ENCODE results near the gene NTRK2.
A peak's percentile ranks its signal among the peaks of the same experiment; 100 is the strongest.

NTRK2 gene

DNA sequence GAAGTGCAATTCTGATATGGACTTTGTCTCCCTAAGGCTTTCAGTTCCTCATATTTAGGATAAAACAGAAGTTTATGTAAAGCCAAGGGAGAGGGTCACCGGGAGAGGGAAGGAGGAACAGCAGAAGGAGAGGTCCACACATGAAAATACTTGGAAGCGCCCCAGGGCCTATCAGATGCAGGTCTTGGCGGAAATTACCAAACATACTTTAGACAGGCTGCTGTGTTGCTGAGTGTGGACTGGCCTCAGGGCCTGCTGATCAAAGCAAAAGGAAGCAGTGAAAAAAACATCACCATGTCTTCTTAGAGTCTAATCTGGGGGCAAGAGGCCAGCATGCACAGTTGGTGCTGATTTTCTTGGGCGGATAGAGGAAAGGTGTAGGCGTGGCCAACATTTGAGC lies 14.1 kb upstream of the NTRK2 start:
- Histone ChIP-seq H3K4me3 (ENCODE audit: low read depth, low read length) (no peak overlapping the region), H3K27me3 (ENCODE audit: insufficient read depth, low read length) (no peaks in the 10 kb centered on the region), H3K14ac (ENCODE audit: low read length) (no peak overlapping the region), H3K9me3 (ENCODE audit: insufficient read depth, low read depth, low read length) (no peaks in the 10 kb centered on the region), H3K36me3 (ENCODE audit: control insufficient read depth in 1 of 2, insufficient read depth in 2 of 2, low read length in 2 of 2) (no peaks in the 10 kb centered on the region), H3K27ac (ENCODE audit: low read depth, low read length) (no peak overlapping the region), H3K79me1 (ENCODE audit: low read length) (no peaks in the 10 kb centered on the region), H2BK5ac (ENCODE audit: low read depth, low read length, poor library complexity) (no peak overlapping the region), H3K23ac (ENCODE audit: low read length) (no peak overlapping the region), H3K4ac (ENCODE audit: low read depth, low read length) (no peak overlapping the region), H2AFZ (ENCODE audit: insufficient read depth, low read length, poor library complexity) (no peak overlapping the region), H4K8ac (ENCODE audit: low read depth, low read length) (no peak overlapping the region), H2BK12ac (ENCODE audit: low read length) (no peak overlapping the region), H3K9ac (ENCODE audit: low read length) (no peak overlapping the region), H4K12ac (ENCODE audit: low read depth, low read length) (no peak overlapping the region), H2AK5ac (ENCODE audit: low read length) (no peak overlapping the region), H4K91ac (ENCODE audit: low read depth, low read length) (no peak overlapping the region), H2BK120ac (ENCODE audit: insufficient read depth, low read length, poor library complexity) (no peak overlapping the region), H3K4me2 (ENCODE audit: low read length) (no peak overlapping the region), H3K79me2 (ENCODE audit: control insufficient read depth, insufficient read depth, low read length, poor library complexity) (no peaks in the 10 kb centered on the region), H3K4me1 (ENCODE audit: control insufficient read depth in 1 of 2, insufficient read depth in 2 of 2, low read length in 2 of 2) (no peaks in the 10 kb centered on the region), H3K18ac (ENCODE audit: low read length) (no peak overlapping the region)
- DNase-seq = no peak
- no CpG with 5 or more reads among the region's 5 CpGs for WGBS (ENCODE audit: extremely low coverage, insufficient coverage, insufficient read length)

DNA sequence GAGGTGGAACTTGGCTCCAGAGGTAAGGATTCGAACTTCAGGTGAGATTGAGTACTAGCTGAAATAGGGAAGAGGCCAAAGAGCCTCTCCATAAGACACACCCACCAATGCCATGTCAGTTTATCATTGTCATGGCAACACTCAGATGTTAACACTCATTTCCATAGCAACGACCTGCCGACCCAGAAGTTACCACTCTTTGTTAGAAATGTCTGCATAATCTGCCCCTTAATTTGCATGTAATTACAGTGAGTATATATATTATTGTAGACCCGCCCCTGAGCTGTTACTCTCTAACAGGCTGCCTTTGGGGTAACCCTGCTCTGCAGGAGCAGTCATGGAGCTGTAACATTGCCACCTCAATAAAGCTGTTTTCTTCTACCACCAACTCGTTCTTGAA lies 10.2 kb upstream of the NTRK2 start:
- WGBS (ENCODE audit: extremely low coverage, insufficient coverage, insufficient read length) = no CpG with 5 or more reads among the region's 5 CpGs
- H2BK120ac ChIP-seq (ENCODE audit: insufficient read depth, low read length, poor library complexity) = no peak overlapping the region
- no peak overlapping the region for H3K9ac ChIP-seq (ENCODE audit: low read length)
- H3K9me3 ChIP-seq (ENCODE audit: insufficient read depth, low read depth, low read length) = no peaks in the 10 kb centered on the region
- no peak overlapping the region for H3K23ac ChIP-seq (ENCODE audit: low read length)
- no peak overlapping the region for H3K4me3 ChIP-seq (ENCODE audit: low read depth, low read length)
- H2BK12ac ChIP-seq (ENCODE audit: low read length) = no peak overlapping the region
- H3K27ac ChIP-seq (ENCODE audit: low read depth, low read length) = no peak overlapping the region
- no peak overlapping the region for H4K91ac ChIP-seq (ENCODE audit: low read depth, low read length)
- H4K12ac ChIP-seq (ENCODE audit: low read depth, low read length) = no peak overlapping the region
- no peaks in the 10 kb centered on the region for H3K79me1 ChIP-seq (ENCODE audit: low read length)
- DNase-seq = no peak
- no peak overlapping the region for H2BK5ac ChIP-seq (ENCODE audit: low read depth, low read length, poor library complexity)
- no peak overlapping the region for H3K14ac ChIP-seq (ENCODE audit: low read length)
- no peak overlapping the region for H3K4me2 ChIP-seq (ENCODE audit: low read length)
- H3K27me3 ChIP-seq (ENCODE audit: insufficient read depth, low read length) = no peaks in the 10 kb centered on the region
- H3K4me1 ChIP-seq (ENCODE audit: control insufficient read depth in 1 of 2, insufficient read depth in 2 of 2, low read length in 2 of 2) = no peaks in the 10 kb centered on the region
- H3K4ac ChIP-seq (ENCODE audit: low read depth, low read length) = no peak overlapping the region
- H4K8ac ChIP-seq (ENCODE audit: low read depth, low read length) = no peak overlapping the region
- H3K79me2 ChIP-seq (ENCODE audit: control insufficient read depth, insufficient read depth, low read length, poor library complexity) = no peaks in the 10 kb centered on the region
- H3K36me3 ChIP-seq (ENCODE audit: control insufficient read depth in 1 of 2, insufficient read depth in 2 of 2, low read length in 2 of 2) = no peaks in the 10 kb centered on the region
- H2AK5ac ChIP-seq (ENCODE audit: low read length) = no peak overlapping the region
- H3K18ac ChIP-seq (ENCODE audit: low read length) = no peak overlapping the region
- no peak overlapping the region for H2AFZ ChIP-seq (ENCODE audit: insufficient read depth, low read length, poor library complexity)

DNA sequence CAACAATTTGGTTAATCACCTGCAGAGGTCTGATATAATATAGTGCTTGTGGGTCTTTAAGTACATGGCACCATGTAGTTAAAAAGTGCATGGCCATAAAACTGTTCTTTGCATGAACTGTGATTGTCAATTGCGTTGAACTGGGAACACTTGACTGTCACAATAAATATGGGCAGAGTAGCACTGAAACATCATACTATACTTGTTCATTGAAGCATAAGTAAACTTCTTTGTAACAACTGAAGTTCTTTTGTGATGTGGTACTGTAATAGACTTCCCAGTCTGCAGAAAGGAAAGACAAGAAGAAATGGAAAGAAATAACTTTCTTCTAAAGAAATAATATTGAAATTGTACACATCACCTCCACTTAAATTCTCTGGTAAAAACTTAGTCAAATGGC lies 9.8 kb upstream of the NTRK2 start:
- Histone ChIP-seq H2AK5ac (ENCODE audit: low read length) (no peak overlapping the region), H3K23ac (ENCODE audit: low read length) (no peak overlapping the region), H2AFZ (ENCODE audit: insufficient read depth, low read length, poor library complexity) (no peak overlapping the region), H3K27ac (ENCODE audit: low read depth, low read length) (no peak overlapping the region), H3K4me3 (ENCODE audit: low read depth, low read length) (no peak overlapping the region), H3K36me3 (ENCODE audit: control insufficient read depth in 1 of 2, insufficient read depth in 2 of 2, low read length in 2 of 2) (no peaks in the 10 kb centered on the region), H4K12ac (ENCODE audit: low read depth, low read length) (no peak overlapping the region), H2BK120ac (ENCODE audit: insufficient read depth, low read length, poor library complexity) (no peak overlapping the region), H3K79me1 (ENCODE audit: low read length) (no peaks in the 10 kb centered on the region), H3K79me2 (ENCODE audit: control insufficient read depth, insufficient read depth, low read length, poor library complexity) (no peaks in the 10 kb centered on the region), H3K4me1 (ENCODE audit: control insufficient read depth in 1 of 2, insufficient read depth in 2 of 2, low read length in 2 of 2) (no peaks in the 10 kb centered on the region), H2BK5ac (ENCODE audit: low read depth, low read length, poor library complexity) (no peak overlapping the region), H3K4ac (ENCODE audit: low read depth, low read length) (no peak overlapping the region), H3K4me2 (ENCODE audit: low read length) (no peak overlapping the region), H3K18ac (ENCODE audit: low read length) (no peak overlapping the region), H3K14ac (ENCODE audit: low read length) (no peak overlapping the region), H4K91ac (ENCODE audit: low read depth, low read length) (no peak overlapping the region), H3K27me3 (ENCODE audit: insufficient read depth, low read length) (no peaks in the 10 kb centered on the region), H4K8ac (ENCODE audit: low read depth, low read length) (no peak overlapping the region), H3K9ac (ENCODE audit: low read length) (no peak overlapping the region), H3K9me3 (ENCODE audit: insufficient read depth, low read depth, low read length) (no peaks in the 10 kb centered on the region), H2BK12ac (ENCODE audit: low read length) (no peak overlapping the region)
- no CpG with 5 or more reads among the region's 1 CpG for WGBS (ENCODE audit: extremely low coverage, insufficient coverage, insufficient read length)
- no peak for DNase-seq

DNA sequence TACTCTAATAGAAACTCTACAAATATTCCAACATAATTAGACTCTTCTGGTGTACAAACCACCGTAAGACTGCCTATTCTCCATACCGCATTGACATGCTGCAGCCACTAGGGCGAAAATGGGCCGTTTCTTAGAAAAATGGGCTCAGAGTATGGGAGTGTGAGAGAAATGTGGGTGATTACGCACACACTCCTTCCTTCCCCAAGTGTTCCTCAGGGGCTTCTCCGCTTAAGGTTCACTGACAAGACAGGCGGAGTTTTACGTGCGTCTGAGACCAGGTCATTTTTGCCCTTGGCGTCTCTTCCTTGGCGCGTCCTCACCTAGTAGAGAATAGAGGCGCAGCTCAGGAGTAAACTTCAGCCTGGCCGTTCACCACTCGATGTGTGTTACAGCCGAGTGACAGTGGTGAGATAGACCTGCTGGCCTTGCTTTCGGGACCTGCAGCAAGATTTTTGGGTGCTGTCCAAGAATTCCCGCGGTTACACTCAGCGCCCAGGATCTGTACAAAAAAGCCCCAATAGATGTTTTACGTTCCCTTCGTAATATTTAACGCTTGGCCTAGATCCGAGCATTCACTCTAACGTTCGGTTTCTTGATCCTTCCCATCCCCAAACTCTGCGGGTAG lies 1.8 kb upstream of the NTRK2 start:
- Histone ChIP-seq H4K12ac (ENCODE audit: low read depth, low read length) (no peak overlapping the region), H3K23ac (ENCODE audit: low read length) (no peak overlapping the region), H2BK120ac (ENCODE audit: insufficient read depth, low read length, poor library complexity) (no peak overlapping the region), H2AK5ac (ENCODE audit: low read length) (no peak overlapping the region), H3K4me1 (ENCODE audit: control insufficient read depth in 1 of 2, insufficient read depth in 2 of 2, low read length in 2 of 2) (peaks cover 11 to 26% of the 10 kb centered on the region in 2 experiments), H2AFZ (ENCODE audit: insufficient read depth, low read length, poor library complexity) (peak overlapping the region; percentile 17), H3K79me2 (ENCODE audit: control insufficient read depth, insufficient read depth, low read length, poor library complexity) (no peaks in the 10 kb centered on the region), H3K4me2 (ENCODE audit: low read length) (peak overlapping the region; percentile 90), H3K4ac (ENCODE audit: low read depth, low read length) (no peak overlapping the region), H3K79me1 (ENCODE audit: low read length) (no peaks in the 10 kb centered on the region), H3K14ac (ENCODE audit: low read length) (no peak overlapping the region), H3K36me3 (ENCODE audit: control insufficient read depth in 1 of 2, insufficient read depth in 2 of 2, low read length in 2 of 2) (no peaks in the 10 kb centered on the region), H2BK12ac (ENCODE audit: low read length) (no peak overlapping the region), H3K18ac (ENCODE audit: low read length) (no peak overlapping the region), H3K9me3 (ENCODE audit: insufficient read depth, low read depth, low read length) (peaks cover 3% of the 10 kb centered on the region), H3K27me3 (ENCODE audit: insufficient read depth, low read length) (peaks cover 22% of the 10 kb centered on the region), H3K9ac (ENCODE audit: low read length) (no peak overlapping the region), H3K27ac (ENCODE audit: low read depth, low read length) (no peak overlapping the region), H3K4me3 (ENCODE audit: low read depth, low read length) (no peak overlapping the region), H4K91ac (ENCODE audit: low read depth, low read length) (no peak overlapping the region), H4K8ac (ENCODE audit: low read depth, low read length) (no peak overlapping the region), H2BK5ac (ENCODE audit: low read depth, low read length, poor library complexity) (no peak overlapping the region)
- no CpG with 5 or more reads among the region's 27 CpGs for WGBS (ENCODE audit: extremely low coverage, insufficient coverage, insufficient read length)
- DNase-seq = peak; percentile 29 to 51

Measured in trophoblast cell (in vitro differentiated cells and primary cell).